AG04450 (cell line): ENCODE results near the gene MYH14. TPM values are rescaled to one million over a fixed set of nuclear protein-coding genes. Genes with fewer than 3 reads are reported as not detected.
"Not testable (repeated sequence)": the region's sequence is repeated elsewhere in the genome, so short reads cannot be mapped to it uniquely, and the experiment has no call there.

Experiments used
- CTCF ChIA-PET: fragments of 300-600, 350-600 bp; formaldehyde crosslinking; extraction: SDS; loops from one replicate; lab custom pipeline; 2022; ENCODE audit warnings: antibody characterized with exemption, inconsistent platforms; lab: Charles Lee
- POLR2A ChIA-PET: fragments of 350-600 bp; formaldehyde crosslinking; extraction: SDS; loops from one replicate; lab custom pipeline; 2021; ENCODE audit warnings: antibody characterized with exemption, inconsistent platforms; lab: Yijun Ruan, JAX
- DNase-seq: peaks from one replicate; pipeline ENCODE4 v3.0.0-alpha.2; 2011; ENCODE audit warnings: low read depth, low spot score
- H3K27ac ChIP-seq: one replicate; pipeline ENCODE4 v1.5.1; 2012; ENCODE audit warnings: low read depth, low read length, control low read depth
- H3K27me3 ChIP-seq: one replicate; pipeline ENCODE4 v1.6.0; 2012; ENCODE audit warnings: low read length; ENCODE audit not compliant: control insufficient read depth, insufficient read depth
- H3K4me3 ChIP-seq: 2 replicates; pipeline ENCODE4 v1.5.1; 2011; ENCODE audit warnings: mild to moderate bottlenecking, low read depth, low read length, control low read depth
- H3K9me3 ChIP-seq: 2 replicates; pipeline ENCODE4 v1.5.1; 2012; ENCODE audit warnings: low read length; ENCODE audit not compliant: control insufficient read depth, insufficient read depth
- CTCF ChIP-seq: IDR thresholded peaks from 2 replicates; pipeline ENCODE4 v1.5.1; 2011; ENCODE audit warnings: low read depth, low read length, control low read depth, inconsistent platforms
- polyA plus RNA-seq: library from polyadenylated mRNA; depleted of rRNA; stranded (reverse); fragments of >200 nt; gene quantifications from 2 replicates; pipeline ENCODE4 v1.2.3, GENCODE V29; 2011

Gene MYH14
- polyA plus RNA-seq, 1 experiment: not detected

- ChIA-PET CTCF (interaction anchor here (0.5 kb wide), 1 partner anchor 35 kb away, joined by 10 read pairs; no protein-coding TSS in a partner anchor), POLR2A (no interaction called here)
- no peak for TF ChIP-seq CTCF
- peaks cover 41% of the 10 kb centered on the region for H3K27me3 ChIP-seq
- H3K27ac ChIP-seq: no peak overlapping the region
- DNase-seq: no peak
- H3K4me3 ChIP-seq: no peak overlapping the region
- peaks cover 27% of the 10 kb centered on the region for H3K9me3 ChIP-seq
These were observed 129.0 kb downstream of the MYH14 start for GRCh38 chr19:50332244-50333038.

- peak; percentile 39 for DNase-seq
- ChIA-PET CTCF (interaction anchor here (0.5 kb wide), 1 partner anchor 34 kb away, joined by 10 read pairs; no protein-coding TSS in a partner anchor), POLR2A (no interaction called here)
- Histone ChIP-seq H3K27me3 (peaks cover 35% of the 10 kb centered on the region), H3K4me3 (peak overlapping the region; percentile 61), H3K27ac (no peak overlapping the region), H3K9me3 (peaks cover 27% of the 10 kb centered on the region)
- TF ChIP-seq CTCF: peak; percentile 22; the same call in 1 of the 2 replicates
These were observed 129.9 kb downstream of the MYH14 start for GRCh38 chr19:50333235-50333736.

- ChIA-PET CTCF (no interaction called here), POLR2A (no interaction called here)
- H3K27ac ChIP-seq: no peak overlapping the region
- DNase-seq: peak; percentile 7
- TF ChIP-seq CTCF: no peak
- H3K4me3 ChIP-seq: peak overlapping the region; percentile 61
- H3K9me3 ChIP-seq: peaks cover 27% of the 10 kb centered on the region
- peaks cover 32% of the 10 kb centered on the region for H3K27me3 ChIP-seq
These were observed 130.6 kb downstream of the MYH14 start for GRCh38 chr19:50333737-50334617.

- Histone ChIP-seq H3K9me3 (peaks cover 18% of the 10 kb centered on the region), H3K27ac (no peak overlapping the region), H3K4me3 (no peak overlapping the region), H3K27me3 (peaks cover 25% of the 10 kb centered on the region)
- TF ChIP-seq CTCF: no peak
- no peak for DNase-seq
- POLR2A ChIA-PET: no interaction called here
- CTCF ChIA-PET: no interaction called here
These were observed 131.5 kb downstream of the MYH14 start for GRCh38 chr19:50334741-50335421.

- H3K4me3 ChIP-seq, H3K27me3 ChIP-seq, DNase-seq, POLR2A ChIA-PET, H3K27ac ChIP-seq: not testable (repeated sequence)
- CTCF ChIA-PET: interaction anchor here (1.1 kb wide), 1 partner anchor 20 kb away, joined by 8 read pairs; no protein-coding TSS in a partner anchor
- H3K9me3 ChIP-seq: peaks cover 11% of the 10 kb centered on the region; the same call in 1 of the 2 replicates
These were observed 133.6 kb downstream of the MYH14 start for GRCh38 chr19:50337031-50337430.
